Panc1 (cell line): ENCODE data around the gene SOX21. TPM values are rescaled to one million over a fixed set of nuclear protein-coding genes. Genes with fewer than 3 reads are reported as not detected.
"Not testable (repeated sequence)": the region's sequence is repeated elsewhere in the genome, so short reads cannot be mapped to it uniquely, and the experiment has no call there.

Source experiments
- ATAC-seq: fragments of 200-7000 bp; cut with Tn5 transposase; 2 replicates; pipeline ENCODE4 v1.9.1; 2020; ENCODE audit warnings: mild to moderate bottlenecking, moderate library complexity
- BruUV-seq: library from RNA; stranded (reverse); fragments of 400-500 nt; replicated peaks from 2 replicates; lab custom pipeline; 2021; lab: Mats Ljungman, UMichigan
- CTCF ChIA-PET: fragments of 300-600 bp; sonication (Branson Sonifier 250); formaldehyde crosslinking; loops from one replicate; lab custom pipeline; 2022; ENCODE audit warnings: antibody characterized with exemption; lab: Charles Lee
- POLR2A ChIA-PET: fragments of 300-600 bp; sonication (Branson Sonifier 250); formaldehyde crosslinking; loops from one replicate; lab custom pipeline; 2022; ENCODE audit warnings: antibody characterized with exemption; lab: Charles Lee
- DNase-seq: peaks from one replicate; pipeline ENCODE4 v3.0.0-alpha.2; 2010; ENCODE audit warnings: low read depth, low spot score
- H3K27ac ChIP-seq: 2 replicates; pipeline ENCODE4 v1.5.1; 2011; ENCODE audit warnings: mild to moderate bottlenecking, low read length, inconsistent platforms
- H3K27me3 ChIP-seq: fragments of 200-500 bp; sonication (Bioruptor generic); 2 replicates; pipeline ENCODE4 v1.6.0; 2014; ENCODE audit warnings: low read length, inconsistent platforms; ENCODE audit not compliant: control insufficient read depth, insufficient read depth
- H3K36me3 ChIP-seq: fragments of 200-500 bp; sonication (Bioruptor generic); 2 replicates; pipeline ENCODE4 v1.5.1; 2014; ENCODE audit warnings: inconsistent platforms, mild to moderate bottlenecking, low read length, moderate library complexity; ENCODE audit not compliant: control insufficient read depth, insufficient read depth
- H3K4me1 ChIP-seq: 2 replicates; pipeline ENCODE4 v1.5.1; 2011; ENCODE audit warnings: inconsistent platforms, mild to moderate bottlenecking, low read length, moderate library complexity; ENCODE audit not compliant: control insufficient read depth, insufficient read depth
- H3K4me3 ChIP-seq, 2 experiments: 2 replicates each; pipeline ENCODE4 v1.5.1; 2011 to 2012; ENCODE audit warnings: low read depth in 2 of 2, low read length in 2 of 2, mild to moderate bottlenecking in 2 of 2, inconsistent platforms in 1 of 2, moderate library complexity in 1 of 2
- H3K9me3 ChIP-seq: fragments of 200-500 bp; sonication (Bioruptor generic); 2 replicates; pipeline ENCODE4 v1.5.1; 2014; ENCODE audit warnings: low read depth, mild to moderate bottlenecking, inconsistent platforms, low read length, moderate library complexity; ENCODE audit not compliant: control insufficient read depth, insufficient read depth
- POLR2AphosphoS5 ChIP-seq: IDR thresholded peaks from 2 replicates; pipeline ENCODE4 v1.6.1; 2012; ENCODE audit warnings: mild to moderate bottlenecking, low read depth, low read length, moderate library complexity
- SIN3A ChIP-seq: IDR thresholded peaks from 2 replicates; pipeline ENCODE4 v1.6.1; 2012; ENCODE audit warnings: low read depth, mild to moderate bottlenecking, low read length, moderate library complexity, borderline replicate concordance; ENCODE audit not compliant: insufficient read depth
- TCF7L2 ChIP-seq: IDR thresholded peaks from 2 replicates; pipeline ENCODE4 v1.6.1; 2011; ENCODE audit warnings: mild to moderate bottlenecking, low read depth, low read length, inconsistent platforms
- in situ Hi-C: cut with HindIII; loops from 2 replicates; pipeline ENCODE4 v1.10.0; 2016; ENCODE audit warnings: low sequenced_read_pairs, low pct_unique_long_range_greater_than_20kb
- intact Hi-C: fragments of 100-400 bp; cut with micrococcal nuclease; formaldehyde crosslinking; loops from one replicate; pipeline ENCODE4 v1.10.0; 2022; ENCODE audit not compliant: unreplicated experiment
- total RNA-seq: library from RNA; stranded (reverse); gene quantifications from one replicate; pipeline ENCODE4 v1.2.1, GENCODE V29; 2021; ENCODE audit not compliant: unreplicated experiment
- TF ChIP-seq, protein P1 (sequence below): fragments of 450-650 bp; IDR thresholded peaks from 2 replicates; pipeline ENCODE4 v1.5.1; 2017; ENCODE audit warnings: mild to moderate bottlenecking
- TF ChIP-seq, protein P2 (sequence below), 2 experiments: IDR thresholded peaks; 2 replicates each; pipeline ENCODE4 v1.6.1; 2011 to 2012; ENCODE audit warnings: low read depth in 2 of 2, control low read depth in 1 of 2, low read length in 1 of 2, mild to moderate bottlenecking in 1 of 2, moderate library complexity in 1 of 2; ENCODE audit not compliant: insufficient read depth in 1 of 2

SOX21 gene
- total RNA-seq, 1 experiment from 2014 or later: 3.5 TPM

DNA sequence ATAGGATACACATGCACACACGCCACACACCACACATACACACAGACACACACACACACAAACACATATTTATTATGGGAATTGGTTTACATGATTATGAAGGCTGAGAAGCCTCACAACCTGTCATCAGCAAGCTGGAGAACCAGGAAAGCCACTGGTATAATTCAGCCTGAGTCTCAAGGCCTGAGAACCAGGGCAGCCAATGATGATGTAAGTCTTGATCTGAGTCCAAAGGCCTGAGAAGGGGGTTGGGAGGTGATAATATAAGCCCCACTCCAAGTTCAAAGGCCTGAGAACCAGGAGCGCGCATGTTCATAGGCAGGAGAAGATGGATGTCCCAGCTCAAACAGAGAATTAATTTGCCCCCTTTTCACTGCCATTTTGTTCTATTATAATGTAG is 18.7 kb upstream of the SOX21 start:
- POLR2A ChIA-PET: no interaction called here
- Histone ChIP-seq H3K4me3 (no peak overlapping the region), H3K27ac (no peak overlapping the region), H3K9me3 (peaks cover 9% of the 10 kb centered on the region; the same call in 1 of the 2 replicates), H3K27me3 (no peaks in the 10 kb centered on the region), H3K36me3 (no peaks in the 10 kb centered on the region), H3K4me1 (no peaks in the 10 kb centered on the region)
- DNase-seq (no peak), ATAC-seq (no peak)
- TF ChIP-seq TCF7L2 (no peak), POLR2AphosphoS5 (no peak), SIN3A (no peak)
- TF ChIP-seq, protein P1, sequence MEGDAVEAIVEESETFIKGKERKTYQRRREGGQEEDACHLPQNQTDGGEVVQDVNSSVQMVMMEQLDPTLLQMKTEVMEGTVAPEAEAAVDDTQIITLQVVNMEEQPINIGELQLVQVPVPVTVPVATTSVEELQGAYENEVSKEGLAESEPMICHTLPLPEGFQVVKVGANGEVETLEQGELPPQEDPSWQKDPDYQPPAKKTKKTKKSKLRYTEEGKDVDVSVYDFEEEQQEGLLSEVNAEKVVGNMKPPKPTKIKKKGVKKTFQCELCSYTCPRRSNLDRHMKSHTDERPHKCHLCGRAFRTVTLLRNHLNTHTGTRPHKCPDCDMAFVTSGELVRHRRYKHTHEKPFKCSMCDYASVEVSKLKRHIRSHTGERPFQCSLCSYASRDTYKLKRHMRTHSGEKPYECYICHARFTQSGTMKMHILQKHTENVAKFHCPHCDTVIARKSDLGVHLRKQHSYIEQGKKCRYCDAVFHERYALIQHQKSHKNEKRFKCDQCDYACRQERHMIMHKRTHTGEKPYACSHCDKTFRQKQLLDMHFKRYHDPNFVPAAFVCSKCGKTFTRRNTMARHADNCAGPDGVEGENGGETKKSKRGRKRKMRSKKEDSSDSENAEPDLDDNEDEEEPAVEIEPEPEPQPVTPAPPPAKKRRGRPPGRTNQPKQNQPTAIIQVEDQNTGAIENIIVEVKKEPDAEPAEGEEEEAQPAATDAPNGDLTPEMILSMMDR: no peak
- TF ChIP-seq, protein P2, sequence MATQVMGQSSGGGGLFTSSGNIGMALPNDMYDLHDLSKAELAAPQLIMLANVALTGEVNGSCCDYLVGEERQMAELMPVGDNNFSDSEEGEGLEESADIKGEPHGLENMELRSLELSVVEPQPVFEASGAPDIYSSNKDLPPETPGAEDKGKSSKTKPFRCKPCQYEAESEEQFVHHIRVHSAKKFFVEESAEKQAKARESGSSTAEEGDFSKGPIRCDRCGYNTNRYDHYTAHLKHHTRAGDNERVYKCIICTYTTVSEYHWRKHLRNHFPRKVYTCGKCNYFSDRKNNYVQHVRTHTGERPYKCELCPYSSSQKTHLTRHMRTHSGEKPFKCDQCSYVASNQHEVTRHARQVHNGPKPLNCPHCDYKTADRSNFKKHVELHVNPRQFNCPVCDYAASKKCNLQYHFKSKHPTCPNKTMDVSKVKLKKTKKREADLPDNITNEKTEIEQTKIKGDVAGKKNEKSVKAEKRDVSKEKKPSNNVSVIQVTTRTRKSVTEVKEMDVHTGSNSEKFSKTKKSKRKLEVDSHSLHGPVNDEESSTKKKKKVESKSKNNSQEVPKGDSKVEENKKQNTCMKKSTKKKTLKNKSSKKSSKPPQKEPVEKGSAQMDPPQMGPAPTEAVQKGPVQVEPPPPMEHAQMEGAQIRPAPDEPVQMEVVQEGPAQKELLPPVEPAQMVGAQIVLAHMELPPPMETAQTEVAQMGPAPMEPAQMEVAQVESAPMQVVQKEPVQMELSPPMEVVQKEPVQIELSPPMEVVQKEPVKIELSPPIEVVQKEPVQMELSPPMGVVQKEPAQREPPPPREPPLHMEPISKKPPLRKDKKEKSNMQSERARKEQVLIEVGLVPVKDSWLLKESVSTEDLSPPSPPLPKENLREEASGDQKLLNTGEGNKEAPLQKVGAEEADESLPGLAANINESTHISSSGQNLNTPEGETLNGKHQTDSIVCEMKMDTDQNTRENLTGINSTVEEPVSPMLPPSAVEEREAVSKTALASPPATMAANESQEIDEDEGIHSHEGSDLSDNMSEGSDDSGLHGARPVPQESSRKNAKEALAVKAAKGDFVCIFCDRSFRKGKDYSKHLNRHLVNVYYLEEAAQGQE (IDR thresholded peaks at IDR 0.05; ENCODE audit: insufficient read depth in 1 of 2, low read depth in 2 of 2, low read length in 1 of 2): no peak
- no TSS peak for BruUV-seq
- CTCF ChIA-PET: no interaction called here
- in situ Hi-C loops (no loop called here), intact Hi-C loops (no loop called here)

DNA sequence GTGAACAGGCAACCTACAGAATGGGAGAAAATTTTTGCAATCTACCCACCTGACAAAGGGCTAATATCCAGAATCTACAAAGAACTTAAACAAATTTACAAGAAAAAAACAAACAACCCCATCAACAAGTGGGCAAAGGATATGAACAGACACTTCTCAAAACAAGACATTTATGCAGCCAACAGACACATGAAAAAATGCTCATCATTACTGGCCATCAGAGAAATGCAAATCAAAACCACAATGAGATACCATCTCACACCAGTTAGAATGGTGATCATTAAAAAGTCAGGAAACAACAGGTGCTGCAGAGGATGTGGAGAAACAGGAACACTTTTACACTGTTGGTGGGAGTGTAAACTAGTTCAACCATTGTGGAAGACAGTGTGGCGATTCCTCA is 17.6 kb upstream of the SOX21 start:
- peaks cover 14% of the 10 kb centered on the region; the same call in 1 of the 2 replicates for H3K9me3 ChIP-seq
- H3K4me1 ChIP-seq, POLR2A ChIA-PET, intact Hi-C loops, CTCF ChIA-PET, H3K36me3 ChIP-seq, H3K4me3 ChIP-seq, H3K27ac ChIP-seq, in situ Hi-C loops, ATAC-seq, BruUV-seq, DNase-seq, H3K27me3 ChIP-seq: not testable (repeated sequence)

DNA sequence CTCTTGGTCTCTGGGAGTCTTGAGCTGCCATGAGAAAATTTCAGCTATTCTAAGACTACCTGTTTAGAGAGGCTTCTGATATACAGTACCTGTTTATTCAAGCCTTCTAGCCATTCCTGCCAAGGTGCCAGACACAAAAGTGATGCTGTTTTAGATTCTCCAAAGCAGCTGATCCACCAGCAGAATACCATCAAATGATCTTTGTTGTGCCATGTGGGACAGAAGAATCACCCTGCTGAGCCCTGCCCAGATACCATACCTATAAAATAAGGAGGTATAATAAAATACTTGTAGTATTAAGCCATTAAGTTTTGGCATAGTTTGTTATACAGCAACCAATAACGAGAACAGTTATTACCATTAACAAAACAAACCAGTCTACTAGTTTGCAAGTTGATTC is 14.1 kb upstream of the SOX21 start:
- POLR2A ChIA-PET: no interaction called here
- TF ChIP-seq, protein P1: no peak
- TF ChIP-seq POLR2AphosphoS5 (no peak), TCF7L2 (no peak), SIN3A (no peak)
- TF ChIP-seq, protein P2 (IDR thresholded peaks at IDR 0.05; ENCODE audit: insufficient read depth in 1 of 2, low read depth in 2 of 2, low read length in 1 of 2): no peak
- CTCF ChIA-PET: no interaction called here
- Histone ChIP-seq H3K4me1 (no peaks in the 10 kb centered on the region), H3K27ac (no peak overlapping the region), H3K27me3 (no peaks in the 10 kb centered on the region), H3K4me3 (no peak overlapping the region), H3K9me3 (peaks cover 14% of the 10 kb centered on the region; the same call in 1 of the 2 replicates), H3K36me3 (no peaks in the 10 kb centered on the region)
- intact Hi-C loops (no loop called here), in situ Hi-C loops (no loop called here)
- no peak for DNase-seq
- BruUV-seq: no TSS peak
- no peak for ATAC-seq
